Motor neuron (in vitro differentiated cells): ENCODE measurements around the gene SH3RF1. TPM values are rescaled to one million over a fixed set of nuclear protein-coding genes. Genes with fewer than 3 reads are reported as not detected.

Source experiments
- ATAC-seq, 8 experiments: fragments of 200-7000 bp; cut with Tn5 transposase; replicated peaks in 6 of 8; 2 replicates each; pipeline ENCODE4 v1.8.0; 2021; ENCODE audit warnings: mild to moderate bottlenecking in 8 of 8, moderate library complexity in 8 of 8
- H3K27ac ChIP-seq, 2 donors: fragments of 250-450 bp; sonication (Bioruptor Pico); 2 replicates each; pipeline ENCODE4 v1.9.0; 2021; ENCODE audit warnings: antibody characterized with exemption in 2 of 2, mild to moderate bottlenecking in 2 of 2, moderate library complexity in 1 of 2
- H3K4me1 ChIP-seq, 2 donors: fragments of 250-450 bp; sonication (Bioruptor Pico); replicated peaks in 1 of 2; 2 replicates each; pipeline ENCODE4 v1.6.1; 2021; ENCODE audit warnings: antibody characterized with exemption in 2 of 2, mild to moderate bottlenecking in 2 of 2, moderate library complexity in 1 of 2
- H3K4me3 ChIP-seq, 5 donors: fragments of 250-450 bp; sonication (Bioruptor Pico); 2 replicates each; pipeline ENCODE4 v1.9.0; 2021; ENCODE audit warnings: antibody characterized with exemption in 5 of 5, mild to moderate bottlenecking in 5 of 5, moderate library complexity in 4 of 5
- WGBS, 10 experiments: fragments of 450-650 bp; shearing (Covaris generic); methylation state at CpG; one replicate each; pipeline ENCODE4 v1.0.0; 2022; 5-methylcytosine and 5-hydroxymethylcytosine counted together
- in situ Hi-C, 9 experiments: fragments of 400-800 bp; cut with MboI; loops; one replicate each; pipeline ENCODE4 v1.15.0; 2021; ENCODE audit warnings: low sequenced_read_pairs in 9 of 9, low pct_unique_long_range_greater_than_20kb in 2 of 9; ENCODE audit not compliant: unreplicated experiment in 9 of 9
- total RNA-seq, 8 experiments: library from RNA; unstranded; fragments of 300-600 nt; gene quantifications; 2 replicates each; pipeline versions ENCODE4 v1.2.3 to v1.2.4, GENCODE V29; 2022

The SH3RF1 gene
- total RNA-seq, 8 experiments from 2014 or later = 6.7 to 20.2 (median 14.3) TPM

- peak in 1 of 8 experiments; percentile 18 for ATAC-seq
- in situ Hi-C loops = no loop called here
- Histone ChIP-seq H3K27ac (no peak overlapping the region), H3K4me1 (peaks cover 0 to 2% of the 10 kb centered on the region in 2 donors), H3K4me3 (no peak overlapping the region)
- 0 to 100% (median 91%) methylated on average over 1 to 2 of the region's 2 CpGs; no CpG with 5 or more reads in 4 of the 10 experiments for WGBS, 10 experiments
Observed at GRCh38 chr4:169153481-169154087, 117.2 kb downstream of the SH3RF1 start.

GRCh38 chr4:169152899-169153298 lies 117.9 kb downstream of the SH3RF1 start:
- in situ Hi-C loops = no loop called here
- Histone ChIP-seq H3K4me3 (no peak overlapping the region), H3K27ac (no peak overlapping the region), H3K4me1 (no peaks in the 10 kb centered on the region)
- no peak for ATAC-seq
- 80 to 100% (median 100%) methylated on average over 1 to 3 of the region's 4 CpGs; no CpG with 5 or more reads in 3 of the 10 experiments for WGBS, 10 experiments

GRCh38 chr4:169152098-169152497 lies 118.7 kb downstream of the SH3RF1 start:
- no peak overlapping the region for H3K27ac ChIP-seq
- WGBS, 10 experiments = 60 to 100% (median 90%) methylated on average over 1 to 3 of the region's 3 CpGs; no CpG with 5 or more reads in 4 of the 10 experiments
- no peak overlapping the region for H3K4me3 ChIP-seq
- no peaks in the 10 kb centered on the region for H3K4me1 ChIP-seq
- no peak for ATAC-seq
- in situ Hi-C loops = no loop called here

GRCh38 chr4:169151671-169152070 lies 119.1 kb downstream of the SH3RF1 start:
- no peak for ATAC-seq
- no peaks in the 10 kb centered on the region for H3K4me1 ChIP-seq
- in situ Hi-C loops = no loop called here
- WGBS, 10 experiments = 59 to 100% (median 94%) methylated on average over 1 to 2 of the region's 2 CpGs; no CpG with 5 or more reads in 1 of the 10 experiments
- no peak overlapping the region for H3K27ac ChIP-seq
- H3K4me3 ChIP-seq = no peak overlapping the region

GRCh38 chr4:169150806-169151205 lies 120.0 kb downstream of the SH3RF1 start:
- WGBS, 10 experiments = 94 to 100% (median 100%) methylated on average over 1 to 5 of the region's 5 CpGs
- in situ Hi-C loops = no loop called here

GRCh38 chr4:169148885-169149284 lies 121.9 kb downstream of the SH3RF1 start:
- ATAC-seq = no peak
- in situ Hi-C loops = no loop called here
- Histone ChIP-seq H3K27ac (no peak overlapping the region), H3K4me3 (no peak overlapping the region), H3K4me1 (no peaks in the 10 kb centered on the region)
- 83 to 100% (median 96%) methylated on average over 1 to 4 of the region's 4 CpGs; no CpG with 5 or more reads in 2 of the 10 experiments for WGBS, 10 experiments

More at GRCh38 chr4:169150806-169151205, 120.0 kb downstream of the SH3RF1 start:
- Histone ChIP-seq H3K4me1 (no peaks in the 10 kb centered on the region), H3K27ac (no peak overlapping the region), H3K4me3 (no peak overlapping the region)
- no peak for ATAC-seq

- in situ Hi-C loops = no loop called here
Observed at GRCh38 chr4:169147191-169147590, 123.6 kb downstream of the SH3RF1 start.

GRCh38 chr4:169144061-169144600 lies 126.6 kb downstream of the SH3RF1 start:
- in situ Hi-C loops = no loop called here
- H3K27ac ChIP-seq = no peak overlapping the region
- ATAC-seq = no peak

More at GRCh38 chr4:169147191-169147590, 123.6 kb downstream of the SH3RF1 start:
- 32 to 94% (median 63%) methylated on average over 1 to 3 of the region's 3 CpGs; no CpG with 5 or more reads in 4 of the 10 experiments for WGBS, 10 experiments
- H3K4me1 ChIP-seq = peaks cover 0 to 3% of the 10 kb centered on the region in 2 donors
- no peak for ATAC-seq
- H3K27ac ChIP-seq = no peak overlapping the region
- no peak overlapping the region for H3K4me3 ChIP-seq

GRCh38 chr4:169143335-169143734 lies 127.4 kb downstream of the SH3RF1 start:
- ATAC-seq = no peak
- Histone ChIP-seq H3K4me1 (peaks cover 0 to 3% of the 10 kb centered on the region in 2 donors), H3K27ac (no peak overlapping the region), H3K4me3 (no peak overlapping the region)
- 73 to 100% (median 88%) methylated on average over 1 to 9 of the region's 9 CpGs; no CpG with 5 or more reads in 1 of the 10 experiments for WGBS, 10 experiments
- in situ Hi-C loops = no loop called here

More at GRCh38 chr4:169144061-169144600, 126.6 kb downstream of the SH3RF1 start:
- peaks cover 0 to 3% of the 10 kb centered on the region in 2 donors for H3K4me1 ChIP-seq
- H3K4me3 ChIP-seq = no peak overlapping the region

- in situ Hi-C loops = no loop called here
- peaks cover 0 to 4% of the 10 kb centered on the region in 2 donors for H3K4me1 ChIP-seq
- ATAC-seq = no peak
- H3K4me3 ChIP-seq = no peak overlapping the region
- no peak overlapping the region for H3K27ac ChIP-seq
Observed at GRCh38 chr4:169142906-169143305, 127.8 kb downstream of the SH3RF1 start.

GRCh38 chr4:169142391-169142790 lies 128.4 kb downstream of the SH3RF1 start:
- WGBS, 10 experiments = 0 to 83% (median 27%) methylated on average over 2 of the region's 2 CpGs; no CpG with 5 or more reads in 2 of the 10 experiments
- ATAC-seq = peak in 4 of 8 experiments; percentile 21 to 91 (median 86)
- in situ Hi-C loops = no loop called here

GRCh38 chr4:169139021-169139420 lies 131.7 kb downstream of the SH3RF1 start:
- Histone ChIP-seq H3K27ac (no peak overlapping the region), H3K4me1 (peaks cover 3 to 16% of the 10 kb centered on the region in 2 donors), H3K4me3 (no peak overlapping the region)
- no peak for ATAC-seq
- in situ Hi-C loops = no loop called here
- WGBS, 10 experiments = 85 to 100% (median 100%) methylated on average over 1 to 3 of the region's 4 CpGs; no CpG with 5 or more reads in 4 of the 10 experiments

More at GRCh38 chr4:169142391-169142790, 128.4 kb downstream of the SH3RF1 start:
- H3K27ac ChIP-seq = no peak overlapping the region
- H3K4me3 ChIP-seq = no peak overlapping the region
- peaks cover 0 to 9% of the 10 kb centered on the region in 2 donors for H3K4me1 ChIP-seq

GRCh38 chr4:169137558-169137920 lies 133.2 kb downstream of the SH3RF1 start:
- Histone ChIP-seq H3K27ac (no peak overlapping the region), H3K4me3 (no peak overlapping the region), H3K4me1 (peaks cover 3 to 16% of the 10 kb centered on the region in 2 donors)
- 89 to 100% (median 100%) methylated on average over 1 to 2 of the region's 2 CpGs; no CpG with 5 or more reads in 2 of the 10 experiments for WGBS, 10 experiments
- in situ Hi-C loops = no loop called here
- ATAC-seq = no peak
